Measurements from ENCODE around the gene AGT. TPM values are rescaled to one million over a fixed set of nuclear protein-coding genes. Genes with fewer than 3 reads are reported as not detected.

Gene AGT
- total RNA-seq, 1 donor from 2014 or later, result 6.3 TPM

GRCh38 chr1:230703679-230704385, 10.1 kb downstream of the AGT start:
- TF ChIP-seq CTCF (IDR thresholded peaks at IDR 0.05; ENCODE audit: partially characterized antibody, unreplicated experiment), result no peak
- no peak overlapping the region for H3K4me3 Mint-ChIP-seq (ENCODE audit: unreplicated experiment)
- peaks cover 10% of the 10 kb centered on the region for H3K9me3 Mint-ChIP-seq (ENCODE audit: unreplicated experiment)
- no peak for DNase-seq
- peaks cover 3% of the 10 kb centered on the region for H3K27me3 Mint-ChIP-seq (ENCODE audit: unreplicated experiment)
- H3K4me1 Mint-ChIP-seq (ENCODE audit: low read depth, unreplicated experiment), result peaks cover 8% of the 10 kb centered on the region
- no peak overlapping the region for H3K27ac Mint-ChIP-seq (ENCODE audit: unreplicated experiment)
- peaks cover 8% of the 10 kb centered on the region for H3K36me3 Mint-ChIP-seq (ENCODE audit: unreplicated experiment)

GRCh38 chr1:230702934-230703678, 10.8 kb downstream of the AGT start:
- H3K9me3 Mint-ChIP-seq (ENCODE audit: unreplicated experiment), result peaks cover 6% of the 10 kb centered on the region
- H3K27ac Mint-ChIP-seq (ENCODE audit: unreplicated experiment), result no peak overlapping the region
- peaks cover 8% of the 10 kb centered on the region for H3K36me3 Mint-ChIP-seq (ENCODE audit: unreplicated experiment)
- no peak for DNase-seq
- peaks cover 8% of the 10 kb centered on the region for H3K4me1 Mint-ChIP-seq (ENCODE audit: low read depth, unreplicated experiment)
- peaks cover 3% of the 10 kb centered on the region for H3K27me3 Mint-ChIP-seq (ENCODE audit: unreplicated experiment)
- no peak overlapping the region for H3K4me3 Mint-ChIP-seq (ENCODE audit: unreplicated experiment)
- TF ChIP-seq CTCF (IDR thresholded peaks at IDR 0.05; ENCODE audit: partially characterized antibody, unreplicated experiment), result no peak

- no peak overlapping the region for H3K4me3 Mint-ChIP-seq (ENCODE audit: unreplicated experiment)
- TF ChIP-seq CTCF (IDR thresholded peaks at IDR 0.05; ENCODE audit: partially characterized antibody, unreplicated experiment), result no peak
- H3K27ac Mint-ChIP-seq (ENCODE audit: unreplicated experiment), result no peak overlapping the region
- H3K9me3 Mint-ChIP-seq (ENCODE audit: unreplicated experiment), result peaks cover 6% of the 10 kb centered on the region
- H3K4me1 Mint-ChIP-seq (ENCODE audit: low read depth, unreplicated experiment), result peaks cover 8% of the 10 kb centered on the region
- peaks cover 3% of the 10 kb centered on the region for H3K27me3 Mint-ChIP-seq (ENCODE audit: unreplicated experiment)
- H3K36me3 Mint-ChIP-seq (ENCODE audit: unreplicated experiment), result peaks cover 8% of the 10 kb centered on the region
- no peak for DNase-seq
Measured at GRCh38 chr1:230701895-230702768, 11.8 kb downstream of the AGT start.

GRCh38 chr1:230701434-230701833, 12.5 kb downstream of the AGT start:
- no peak overlapping the region for H3K4me3 Mint-ChIP-seq (ENCODE audit: unreplicated experiment)
- peaks cover 8% of the 10 kb centered on the region for H3K4me1 Mint-ChIP-seq (ENCODE audit: low read depth, unreplicated experiment)
- no peaks in the 10 kb centered on the region for H3K27me3 Mint-ChIP-seq (ENCODE audit: unreplicated experiment)
- H3K36me3 Mint-ChIP-seq (ENCODE audit: unreplicated experiment), result peaks cover 8% of the 10 kb centered on the region
- TF ChIP-seq CTCF (IDR thresholded peaks at IDR 0.05; ENCODE audit: partially characterized antibody, unreplicated experiment), result no peak
- H3K9me3 Mint-ChIP-seq (ENCODE audit: unreplicated experiment), result peaks cover 3% of the 10 kb centered on the region
- no peak for DNase-seq
- no peak overlapping the region for H3K27ac Mint-ChIP-seq (ENCODE audit: unreplicated experiment)
